Urothelium cell line (cell line): ENCODE results near the gene MYH3.
"Not testable (repeated sequence)": the region's sequence is repeated elsewhere in the genome, so short reads cannot be mapped to it uniquely, and the experiment has no call there.

Experiments
- DNase-seq: peaks from one replicate; pipeline ENCODE4 v3.0.0; 2011; ENCODE audit warnings: low spot score, mixed read lengths
- FAIRE-seq: peaks from 2 replicates; lab custom pipeline; 2011; peaks lifted over from hg19 to GRCh38; lab: Jason Lieb, UNC

Gene MYH3

DNA sequence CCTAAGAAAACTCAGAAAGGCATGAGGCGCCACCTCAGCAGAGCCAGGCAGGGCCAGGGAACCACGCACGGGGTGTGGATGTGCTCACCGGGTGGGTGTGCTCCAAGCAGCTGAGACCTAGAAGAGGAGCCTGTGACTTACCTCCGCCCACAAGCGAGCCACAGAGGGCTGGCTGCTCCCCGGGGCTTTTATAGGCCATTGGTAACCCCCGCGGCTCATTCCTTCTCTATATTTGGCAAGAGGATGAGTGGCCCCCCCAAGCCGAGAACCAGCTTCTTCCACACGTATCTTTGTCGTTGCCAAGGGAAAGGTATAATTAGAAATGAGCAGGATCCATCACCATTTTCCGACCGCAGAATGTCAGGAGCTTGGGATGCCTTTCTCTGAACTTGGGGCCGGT is at the start of gene MYH3:
Gene MYH3 (minus strand): TSS at position 162 of the 400 bp plus-strand sequence. CDS start 2,245 bp downstream, outside the sequence.
- FAIRE-seq, result no peak
- no peak for DNase-seq

DNA sequence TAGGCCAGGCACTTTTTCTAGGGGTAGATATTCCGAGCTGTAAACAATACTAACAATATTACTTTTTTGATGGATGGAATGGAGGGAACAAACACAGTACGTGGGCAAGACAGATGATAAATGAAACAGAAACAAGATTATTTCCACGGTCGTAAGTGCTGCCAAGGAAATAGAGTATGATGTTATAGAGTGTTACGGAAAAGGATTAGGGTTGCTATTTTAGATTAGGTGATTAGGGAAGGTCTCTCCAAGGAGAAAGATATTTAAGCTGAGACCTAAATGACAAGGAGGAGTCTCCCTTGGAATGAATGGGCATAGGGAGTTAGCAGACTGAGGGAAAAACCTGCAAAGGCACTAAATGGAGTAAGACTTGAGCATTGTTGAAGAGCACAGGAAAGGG is 48.6 kb upstream of the MYH3 start:
- DNase-seq (no peak), FAIRE-seq (no peak)

DNA sequence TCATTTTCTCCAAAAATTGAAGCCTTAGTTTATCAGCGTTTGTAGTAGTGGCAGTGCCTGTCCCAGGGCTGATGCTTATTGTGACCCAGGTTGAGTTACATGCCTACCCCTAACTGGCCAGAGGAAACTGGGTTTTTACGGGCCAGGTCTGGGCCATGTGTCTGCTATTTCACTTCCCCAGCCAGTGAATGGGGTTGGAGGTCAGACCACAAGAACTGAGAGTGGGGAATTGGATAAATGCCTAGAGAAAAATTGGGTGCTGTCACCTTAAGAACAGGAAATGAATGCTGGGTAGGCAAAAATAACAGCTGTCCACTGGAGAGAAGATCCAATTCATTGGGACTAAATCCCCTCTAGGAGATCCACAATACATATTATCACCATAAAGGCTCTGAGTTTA is 45.5 kb upstream of the MYH3 start:
- DNase-seq (no peak), FAIRE-seq (no peak)

DNA sequence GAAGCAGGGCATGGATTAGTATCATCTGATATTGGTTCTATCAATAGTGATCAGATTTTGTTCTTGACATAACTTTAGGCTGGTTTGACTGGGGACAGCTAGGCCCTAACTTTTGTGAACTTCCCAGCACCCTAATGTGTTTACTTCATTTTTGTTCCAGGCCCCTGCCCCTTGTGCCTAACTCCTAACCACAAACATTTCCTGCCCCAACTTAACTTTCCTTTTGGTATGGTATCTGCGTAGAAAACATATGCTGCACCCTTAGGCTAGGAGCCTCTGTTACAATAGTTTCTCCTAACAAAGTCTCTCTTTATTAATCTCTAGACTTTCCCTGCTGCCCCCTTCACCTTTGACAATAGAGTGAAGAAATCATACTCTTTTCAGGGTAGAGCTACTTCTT is 42.7 kb upstream of the MYH3 start:
- FAIRE-seq (no peak), DNase-seq (no peak)

DNA sequence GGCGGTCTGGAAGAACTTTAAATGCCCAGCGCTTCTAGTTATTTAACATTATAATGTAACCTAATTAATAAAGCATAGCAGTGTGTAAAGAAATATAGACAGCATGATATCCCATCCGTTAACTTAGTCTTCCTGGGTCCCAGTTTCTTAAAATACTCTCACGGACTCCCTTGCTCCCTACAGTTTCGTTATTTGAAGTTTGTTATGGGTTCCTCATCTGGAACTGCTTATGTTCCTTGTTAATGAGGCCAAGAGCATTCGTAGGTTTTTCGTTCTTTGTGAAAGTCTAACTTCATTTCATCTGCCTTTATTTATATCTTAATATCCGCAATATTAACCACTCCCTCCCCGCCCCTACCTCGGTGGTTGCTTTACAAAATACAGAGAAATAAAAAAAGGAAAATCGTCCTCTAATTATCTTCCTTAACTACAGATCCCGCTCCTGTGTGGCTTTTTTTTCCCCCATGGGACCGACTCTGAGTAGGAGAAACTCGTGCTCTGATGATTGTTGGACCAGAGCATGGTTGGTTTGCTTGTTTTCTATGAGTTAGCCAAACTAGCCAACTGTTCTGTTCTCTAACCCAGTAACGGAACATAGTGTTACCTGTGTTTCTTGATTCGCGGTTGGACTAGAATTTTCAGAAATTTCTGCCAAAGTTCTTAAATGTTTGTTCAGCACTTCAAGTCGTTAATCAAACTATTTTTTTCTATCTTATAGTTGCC is 41.1 kb upstream of the MYH3 start:
- DNase-seq, result no peak
- FAIRE-seq, result no peak

DNA sequence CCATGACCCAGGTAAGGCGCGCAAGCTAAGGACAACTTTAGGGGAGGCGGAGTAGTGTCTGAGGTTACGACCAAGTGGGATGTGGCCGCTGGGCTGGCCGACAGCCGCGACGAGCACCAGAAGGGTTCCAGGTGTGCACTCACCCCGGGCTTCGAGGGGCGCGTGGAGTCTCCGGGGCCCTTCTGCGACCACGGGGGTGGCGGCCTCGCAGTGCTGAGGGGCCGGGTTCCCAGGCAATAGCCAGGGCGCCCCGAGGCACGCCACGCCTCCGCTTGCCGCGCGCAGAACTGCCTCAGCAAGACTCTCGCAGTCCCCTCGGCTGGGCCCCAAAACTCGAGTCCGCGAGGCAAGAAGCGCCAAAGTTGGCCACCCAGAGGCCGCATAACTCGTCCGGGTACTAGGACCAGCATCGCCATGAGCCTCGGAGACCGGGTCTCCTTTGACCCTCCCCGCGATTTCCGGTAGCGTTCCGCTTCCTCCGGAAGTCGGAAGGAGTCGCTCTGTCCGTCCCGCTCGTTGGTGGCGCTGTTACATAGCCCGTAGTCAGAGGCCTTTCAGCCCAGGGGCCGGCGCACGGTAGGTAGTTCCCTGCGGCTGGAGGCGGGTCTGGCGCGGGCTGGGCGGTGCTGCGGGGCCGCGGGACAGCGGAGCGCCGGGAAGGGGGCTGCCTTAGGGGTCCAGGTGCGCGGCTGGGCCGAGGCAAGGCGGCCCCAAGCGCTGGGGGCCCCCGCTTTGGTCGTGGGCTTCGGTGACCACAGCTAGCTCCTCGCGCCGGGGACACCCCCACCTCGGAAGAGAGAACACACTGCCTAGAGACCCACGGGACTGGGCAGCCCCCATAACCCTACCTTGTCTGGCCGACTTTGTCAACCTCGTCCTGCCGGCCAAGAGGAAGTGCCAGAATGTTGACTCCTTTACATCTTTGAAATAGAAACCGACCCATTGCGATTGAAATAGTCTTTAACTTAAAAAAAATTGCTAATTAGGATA is 40.3 kb upstream of the MYH3 start, which contains the start of the genes ADPRM and SCO1:
Gene ADPRM (plus strand): TSS at position 503 of the 990 bp plus-strand sequence. CDS start 7,333 bp downstream, outside the sequence.
Gene SCO1 (minus strand): TSS at position 442 of the 990 bp plus-strand sequence. CDS start 26 bp downstream, at position 416.
- no peak for FAIRE-seq
- DNase-seq, result peak; percentile 88

DNA sequence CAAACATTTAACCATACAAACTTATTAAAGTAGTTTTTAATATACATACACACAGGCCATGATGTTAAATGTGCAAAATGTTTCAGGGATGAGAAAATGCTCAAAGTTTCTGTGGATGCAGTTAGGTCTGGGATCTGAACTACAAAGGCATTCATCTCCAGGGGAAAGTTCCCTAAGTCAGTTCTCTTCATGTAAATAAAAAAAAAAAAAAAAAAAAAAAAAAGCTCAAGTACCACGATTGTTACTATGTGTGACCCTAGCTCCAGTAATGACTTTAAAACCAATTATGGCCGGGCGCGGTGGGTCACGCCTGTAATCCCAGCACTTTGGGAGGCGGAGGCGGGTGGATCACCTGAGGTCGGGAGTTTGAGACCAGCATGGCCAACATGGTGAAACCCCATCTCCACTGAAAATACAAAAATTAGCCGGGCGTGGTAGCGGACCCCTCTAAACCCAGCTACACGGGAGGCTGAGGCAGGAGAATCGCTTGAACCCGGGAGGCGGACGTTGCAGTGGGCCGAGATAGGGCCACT is 38.8 kb upstream of the MYH3 start:
- FAIRE-seq, DNase-seq: not testable (repeated sequence)

DNA sequence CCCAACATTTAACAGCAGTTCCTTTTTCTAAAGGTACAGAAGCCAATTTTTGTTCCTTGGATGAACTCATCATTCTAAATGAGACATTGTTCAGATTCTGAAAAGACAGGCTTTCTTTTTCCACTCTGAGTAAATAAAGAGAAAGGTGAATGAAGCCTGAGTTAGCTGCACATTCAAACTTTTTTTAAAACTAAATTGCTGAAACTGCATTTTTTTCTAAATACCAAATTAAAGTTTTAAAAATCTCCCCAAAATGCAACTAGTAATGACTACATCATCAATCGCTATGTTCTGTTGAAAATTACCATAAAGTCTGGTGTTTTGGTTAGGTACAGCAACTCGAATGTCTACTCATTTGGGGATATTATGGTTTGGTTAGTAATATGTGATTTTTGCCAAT is 30.4 kb upstream of the MYH3 start:
- no peak for FAIRE-seq
- DNase-seq, result no peak

DNA sequence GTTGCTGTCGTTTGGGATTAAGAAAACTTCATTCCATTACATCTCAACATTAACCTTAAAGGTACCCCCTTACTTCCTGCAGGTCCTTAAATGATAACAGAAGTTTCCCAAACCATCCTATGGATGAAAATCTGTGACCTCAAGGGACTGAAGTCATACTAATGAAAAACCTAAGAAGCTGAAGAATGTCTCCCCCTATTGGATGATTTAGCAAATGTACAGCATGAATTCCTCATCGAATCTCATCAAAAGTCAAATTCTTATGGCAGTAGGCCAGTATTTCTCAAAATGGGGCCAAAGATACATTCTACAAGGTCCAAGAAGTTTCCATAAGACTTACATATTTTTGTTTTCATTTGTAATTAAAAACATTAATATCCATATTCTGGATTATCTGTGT is 26.7 kb upstream of the MYH3 start:
- FAIRE-seq (no peak), DNase-seq (peak; percentile 6)

DNA sequence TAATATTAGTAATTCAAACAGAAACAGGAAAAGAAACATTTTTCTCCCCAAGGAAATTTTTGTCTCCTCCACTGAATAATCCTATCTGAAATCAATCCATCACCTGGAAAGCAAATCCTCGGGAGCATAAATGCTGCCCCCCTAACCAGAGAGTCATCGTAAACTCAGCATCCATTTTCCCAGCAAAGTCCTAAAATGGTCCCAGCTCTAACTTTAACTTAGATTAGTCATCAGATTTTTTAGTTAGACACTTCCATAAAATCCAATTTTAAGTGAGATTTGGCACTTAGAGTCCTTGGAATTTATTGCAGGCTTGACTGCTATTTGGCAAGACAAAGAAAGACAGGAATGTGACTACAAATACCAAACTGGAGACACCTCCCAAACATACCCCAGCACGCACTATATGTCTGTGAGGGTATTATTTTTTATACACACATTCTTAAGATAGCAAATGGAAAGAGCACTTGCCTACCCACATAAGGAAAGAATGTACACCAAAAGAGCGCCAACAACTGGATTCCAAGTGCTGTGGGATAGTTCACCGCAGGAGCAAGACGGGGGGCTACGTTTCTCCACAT is 24.8 kb upstream of the MYH3 start:
- FAIRE-seq (no peak), DNase-seq (peak; percentile 9)

DNA sequence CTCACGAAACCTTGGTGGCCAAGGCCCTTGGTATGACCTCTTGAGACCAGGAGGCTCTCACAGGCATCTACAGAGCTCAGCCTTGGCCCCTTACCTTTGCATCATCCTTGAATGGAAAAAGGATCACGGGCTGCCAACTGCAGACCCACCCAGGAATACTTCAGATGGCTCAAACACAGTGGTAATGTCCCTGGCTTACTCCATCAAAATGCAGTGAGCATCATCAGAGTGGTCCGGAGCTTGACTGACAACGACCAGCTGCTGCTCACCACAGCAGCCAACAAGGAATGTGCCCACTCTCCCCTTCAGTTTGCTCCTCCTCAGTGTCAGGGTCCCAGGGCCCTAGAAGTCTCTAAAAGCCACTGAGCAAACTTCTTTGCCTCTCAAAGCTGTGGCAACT is 17.6 kb upstream of the MYH3 start:
- DNase-seq, result no peak
- FAIRE-seq, result no peak

DNA sequence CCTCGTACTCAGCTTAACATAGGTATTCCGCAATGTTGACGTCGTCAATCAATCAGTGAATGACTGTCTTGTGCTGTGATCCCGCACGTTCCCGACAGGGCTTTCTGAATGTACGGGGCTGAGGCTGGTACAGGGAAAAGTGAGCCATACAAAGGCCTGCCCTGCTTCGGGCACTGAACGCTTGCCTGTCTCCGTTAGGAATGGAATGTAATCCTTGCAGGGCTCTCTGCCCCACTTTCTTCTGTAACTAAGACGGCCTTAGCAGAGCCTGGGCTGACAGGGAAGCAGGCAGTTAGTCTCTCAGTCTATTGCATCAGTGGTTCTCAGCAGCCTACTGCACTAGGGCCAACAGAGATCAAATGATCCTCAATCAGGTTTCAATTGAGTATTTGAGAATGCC is 16.2 kb upstream of the MYH3 start:
- DNase-seq (no peak), FAIRE-seq (no peak)

DNA sequence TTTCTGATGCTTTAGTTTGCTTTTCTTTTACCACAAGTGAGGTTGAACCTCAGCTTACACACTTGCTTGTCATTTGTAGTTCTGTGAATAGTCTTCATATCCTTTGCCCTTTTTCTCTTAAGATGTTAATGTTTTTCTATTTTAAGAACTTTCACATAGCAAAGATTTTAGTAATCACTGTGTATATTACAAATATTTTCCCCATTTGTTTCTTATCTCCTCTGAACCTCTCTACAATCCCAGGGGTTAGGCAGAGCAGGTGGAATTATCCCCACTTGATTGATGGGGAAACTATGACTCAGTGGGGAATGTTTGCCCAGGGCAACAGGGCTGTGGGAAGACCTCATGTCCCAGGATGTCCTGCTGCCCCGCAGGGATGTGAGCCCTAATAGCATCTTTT is 11.7 kb upstream of the MYH3 start:
- no peak for FAIRE-seq
- no peak for DNase-seq

DNA sequence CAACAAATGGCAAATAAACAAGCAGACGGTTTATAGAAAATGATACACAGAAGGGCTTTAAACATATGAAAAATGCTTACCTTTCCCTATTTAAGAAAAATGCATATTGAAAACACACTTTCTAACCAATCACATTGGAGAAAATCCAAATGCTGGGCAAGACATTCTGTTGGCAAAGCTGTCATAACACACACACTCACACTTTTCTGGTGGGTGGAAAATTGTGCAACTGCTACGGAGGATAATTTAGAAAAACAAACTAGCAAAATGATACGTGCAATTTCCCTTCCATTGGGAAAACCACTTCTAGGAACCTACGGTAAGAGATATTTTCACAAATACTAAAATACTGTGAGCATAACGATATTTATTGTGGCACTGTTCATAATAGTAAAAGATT is 9.8 kb upstream of the MYH3 start:
- DNase-seq, result no peak
- no peak for FAIRE-seq

DNA sequence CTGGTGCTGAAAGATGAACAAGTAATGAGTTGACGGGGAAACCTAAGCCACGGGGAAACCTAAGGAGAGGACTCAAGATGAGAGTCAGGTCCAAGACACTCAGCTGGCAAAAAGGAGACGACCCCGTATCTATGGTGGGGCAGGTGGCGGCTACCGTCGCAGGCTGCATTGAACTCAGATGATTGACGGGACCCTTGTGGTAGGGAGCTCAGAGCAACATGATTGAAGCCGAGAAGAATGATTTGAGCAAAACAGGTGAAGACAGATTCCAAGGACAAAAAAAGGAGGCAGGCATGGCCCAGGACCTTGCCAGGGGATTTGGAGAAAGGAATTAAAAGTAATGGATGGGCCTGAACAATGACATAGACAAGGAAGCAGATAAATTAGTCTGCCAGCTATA is 7.5 kb upstream of the MYH3 start:
- no peak for FAIRE-seq

DNA sequence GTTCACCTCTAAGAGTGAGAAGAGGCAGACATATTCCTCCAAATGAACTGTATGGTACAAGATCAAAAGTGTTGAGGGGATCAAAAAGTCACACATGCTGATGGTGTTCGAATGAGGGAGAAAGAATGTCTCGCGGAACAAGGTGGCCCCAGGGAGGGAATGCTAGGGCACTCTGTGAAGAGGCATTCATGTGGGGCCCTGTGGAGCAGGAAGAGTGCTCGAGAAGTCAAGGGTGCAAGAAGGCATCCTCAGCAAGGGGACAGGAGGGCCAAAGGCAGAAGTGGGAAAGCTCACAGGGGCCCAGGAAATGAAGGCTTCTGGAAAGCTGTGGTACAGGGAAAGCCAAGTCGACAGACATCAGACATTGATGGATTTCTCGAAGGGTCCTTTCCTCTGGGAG is 6.1 kb upstream of the MYH3 start:
- DNase-seq (no peak), FAIRE-seq (no peak)

More for the DNA sequence above, 7.5 kb upstream of the MYH3 start:
- DNase-seq, result no peak

DNA sequence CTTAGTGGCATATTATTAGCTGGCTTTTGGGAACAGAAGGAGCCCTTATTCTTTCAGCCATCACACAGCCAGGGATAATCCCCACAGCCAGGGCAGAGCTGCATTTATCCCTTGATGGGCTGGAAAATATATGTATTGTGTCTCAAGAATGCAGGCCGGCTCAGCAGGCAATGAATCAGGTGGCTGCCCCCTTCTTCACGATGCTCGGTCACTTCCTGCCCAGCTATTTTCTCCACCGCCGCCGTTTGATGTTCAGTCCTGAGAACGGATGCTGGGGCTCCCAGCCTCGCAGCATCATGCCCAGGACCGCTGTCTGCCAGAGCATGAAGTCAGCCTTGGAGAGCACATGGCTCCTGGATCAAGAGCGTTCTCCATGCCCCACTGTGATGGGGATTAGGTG is 4.3 kb upstream of the MYH3 start:
- no peak for DNase-seq
- no peak for FAIRE-seq

DNA sequence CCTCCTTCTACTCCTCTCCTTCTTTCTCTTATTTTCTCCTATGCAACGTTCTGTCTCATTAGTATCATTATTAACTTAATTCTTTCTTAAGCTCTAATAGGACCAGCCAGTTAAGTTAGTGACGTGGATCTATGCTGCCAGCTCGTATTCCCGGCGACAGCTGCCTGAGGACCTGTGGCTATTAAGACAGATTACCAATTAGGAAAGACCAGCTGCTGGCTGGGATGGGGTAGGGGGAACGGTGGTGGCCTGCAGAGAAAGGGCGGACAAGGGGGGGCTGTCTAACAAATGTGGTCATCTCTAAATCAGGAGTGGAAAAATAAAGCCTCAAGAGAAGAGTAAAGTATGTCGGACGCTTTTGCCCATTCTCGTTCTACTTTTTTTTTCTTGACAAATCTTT is 770 bp upstream of the MYH3 start:
- DNase-seq (no peak), FAIRE-seq (no peak)

DNA sequence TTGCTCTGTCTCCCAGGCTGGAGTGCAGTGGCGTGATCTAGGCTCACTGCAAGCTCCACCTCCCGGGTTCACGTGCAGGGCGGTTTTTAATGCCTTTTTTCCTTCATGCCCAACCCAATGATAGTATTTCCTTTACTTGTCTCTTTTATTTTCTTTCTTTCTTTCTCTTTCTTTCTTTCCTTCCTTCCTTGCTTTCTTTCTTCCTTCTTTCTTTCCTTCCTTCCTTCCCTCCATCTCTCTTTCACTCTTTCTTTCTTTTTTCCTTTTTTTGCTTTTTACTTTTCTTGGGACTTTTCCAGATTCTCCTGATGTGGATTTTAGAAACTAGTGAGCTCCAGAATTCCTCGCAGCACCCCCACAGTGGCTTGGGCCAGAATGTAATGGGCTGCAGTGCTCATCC is 3.1 kb downstream of the MYH3 start:
- FAIRE-seq (no peak), DNase-seq (no peak)

DNA sequence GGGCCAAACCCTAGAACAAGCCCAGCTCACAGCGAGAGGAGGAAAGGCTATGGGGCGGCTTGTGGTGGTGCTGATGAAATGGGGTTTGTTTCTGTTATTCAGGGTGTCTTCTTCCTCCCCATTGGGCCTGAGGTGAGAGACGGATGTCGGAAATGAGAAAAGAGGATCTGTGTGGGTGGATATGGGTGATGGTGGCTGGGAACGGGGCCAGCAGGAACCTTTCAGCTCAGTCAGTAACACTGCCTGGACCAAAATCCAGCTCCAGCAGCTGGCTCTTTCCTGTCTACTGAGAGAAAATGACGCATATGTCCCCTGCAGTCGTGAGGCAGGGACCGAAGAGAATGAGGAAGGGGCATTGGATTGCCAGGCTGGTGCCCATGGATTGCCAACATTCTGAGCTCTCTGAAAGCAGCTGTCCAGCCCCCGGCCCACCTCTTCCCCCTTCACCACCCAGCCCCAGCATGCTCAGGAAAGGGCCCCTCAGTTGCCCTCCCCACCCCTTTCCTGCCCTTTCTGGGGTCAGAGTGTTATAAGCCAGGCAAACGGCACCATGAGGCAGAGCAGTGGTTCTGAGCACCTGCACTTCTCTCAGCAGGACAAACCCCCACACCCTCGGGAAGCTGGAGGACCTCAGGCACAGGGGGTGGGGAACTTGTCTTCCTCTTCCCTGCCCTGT is 4.0 kb downstream of the MYH3 start:
- FAIRE-seq, result no peak

DNA sequence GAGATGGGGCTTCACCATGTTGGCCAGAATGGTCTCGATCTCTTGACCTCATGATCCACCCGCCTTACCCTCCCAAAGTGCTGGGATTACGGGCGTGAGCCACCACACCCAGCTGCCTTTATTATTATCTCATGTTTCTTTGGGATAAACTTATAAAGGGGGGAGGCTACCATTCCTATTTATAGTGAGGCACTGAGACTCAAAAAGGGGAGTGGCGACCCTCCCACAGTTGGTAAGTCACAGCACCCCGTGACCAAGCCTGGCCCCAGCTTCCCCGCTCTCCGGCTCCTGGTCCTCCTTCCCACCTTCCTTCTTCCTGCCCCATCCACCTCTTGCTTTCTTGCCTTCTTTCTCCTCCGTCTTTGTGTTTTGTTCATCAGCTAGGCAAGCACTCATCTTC is 5.2 kb downstream of the MYH3 start:
- DNase-seq, result no peak
- FAIRE-seq, result no peak

More for the DNA sequence above, 4.0 kb downstream of the MYH3 start:
- DNase-seq, result no peak
